Amniotic epithelial cell (primary cell): ENCODE measurements around the gene RIPK1.

Experiments used
- DNase-seq: peaks from one replicate; pipeline ENCODE4 v3.0.0-alpha.2; 2010; ENCODE audit warnings: low read depth

The RIPK1 gene

GRCh38 chr6:3085074-3085473, 16.8 kb downstream of the RIPK1 start:
- DNase-seq, result no peak

DNA sequence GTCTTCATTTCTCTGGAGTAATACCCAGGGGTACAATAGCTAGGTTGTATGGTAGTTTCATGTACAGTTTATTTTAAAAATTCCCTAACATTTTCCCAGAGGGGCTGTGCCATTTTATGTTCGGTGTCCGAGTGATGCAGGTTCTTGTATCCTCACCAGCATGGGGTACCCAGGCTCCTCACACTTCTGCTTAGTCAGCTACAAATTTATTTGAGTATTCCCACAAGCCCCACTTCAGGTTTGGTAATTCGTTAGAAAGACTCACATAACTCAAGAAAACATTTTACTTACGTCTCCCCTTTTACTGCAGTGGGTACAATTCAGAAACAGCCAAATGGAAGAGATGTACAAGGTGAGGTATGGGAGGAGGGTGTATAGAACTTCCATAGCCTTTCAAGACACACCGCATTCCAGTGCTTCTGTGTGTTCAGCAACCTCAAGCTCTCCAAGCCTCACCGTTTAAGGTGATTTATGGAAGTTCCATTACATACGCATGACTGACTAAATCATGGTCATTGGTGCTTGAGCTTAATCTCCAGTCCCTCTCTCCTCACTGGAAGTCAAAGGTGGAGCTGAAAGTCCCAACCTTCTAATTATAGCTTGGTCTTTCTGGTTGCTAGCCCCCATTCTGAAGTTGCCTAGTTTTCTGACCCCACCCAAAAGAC, 18.1 kb downstream of the RIPK1 start:
- DNase-seq, result no peak

DNA sequence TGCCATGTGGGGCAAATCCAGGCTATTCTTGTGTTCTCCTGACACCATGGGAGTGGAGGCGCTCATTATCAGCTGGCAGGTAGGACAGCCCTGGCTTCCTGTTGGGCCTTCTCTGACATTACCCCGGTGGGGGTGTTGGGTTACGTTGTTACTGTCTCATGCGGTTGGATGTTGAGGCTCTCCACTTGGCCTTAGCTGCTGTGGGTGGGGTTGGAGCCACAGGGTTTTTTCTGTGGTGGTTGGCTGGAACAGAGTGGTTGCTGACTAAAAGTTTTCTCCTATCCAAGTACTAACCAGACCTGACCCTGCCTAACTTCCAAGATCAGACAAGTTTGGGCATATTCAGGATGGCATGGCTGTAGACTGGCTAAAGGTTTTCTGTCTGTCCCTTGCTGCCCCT, 20.2 kb downstream of the RIPK1 start:
- DNase-seq, result no peak

GRCh38 chr6:3088968-3089367, 20.7 kb downstream of the RIPK1 start:
- DNase-seq, result no peak

GRCh38 chr6:3090013-3090412, 21.7 kb downstream of the RIPK1 start:
- no peak for DNase-seq

GRCh38 chr6:3094815-3095214, 26.5 kb downstream of the RIPK1 start:
- no peak for DNase-seq

- DNase-seq, result no peak
Measured at GRCh38 chr6:3102875-3103274, 34.6 kb downstream of the RIPK1 start.

DNA sequence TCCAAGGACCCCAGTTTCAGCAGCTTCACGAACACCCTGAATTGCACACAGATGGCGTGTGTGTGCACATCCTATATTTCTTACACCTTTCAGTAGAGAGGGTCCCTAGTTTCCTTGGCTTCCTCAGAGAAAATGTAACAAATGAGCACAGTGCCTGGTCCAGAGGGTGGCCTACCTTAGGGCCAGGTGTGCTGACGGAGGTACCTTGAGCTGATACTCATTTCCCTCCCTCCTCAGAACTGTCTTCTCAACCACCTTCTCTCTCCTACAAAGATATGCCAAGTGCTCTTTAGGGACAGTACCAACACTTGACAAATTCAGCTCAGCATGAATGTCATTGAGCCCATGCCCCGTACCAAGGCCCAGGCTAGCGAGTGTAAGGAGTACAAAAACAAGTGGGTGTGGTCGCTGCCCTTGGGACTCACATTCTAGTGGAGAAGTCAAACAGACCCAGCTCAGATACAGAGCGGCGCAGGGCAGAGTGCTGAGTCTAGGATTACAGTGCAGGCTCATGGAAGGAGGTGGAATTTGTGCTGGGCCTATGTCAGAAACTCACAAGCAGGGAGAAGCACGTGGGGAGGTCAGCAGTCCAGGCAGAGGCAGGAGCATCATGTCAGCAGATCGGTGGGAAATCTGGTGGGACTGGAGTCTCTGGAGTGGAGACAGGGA, 40.6 kb downstream of the RIPK1 start:
- DNase-seq, result no peak

GRCh38 chr6:3109761-3110160, 41.5 kb downstream of the RIPK1 start:
- DNase-seq, result no peak

- DNase-seq, result no peak
Measured at GRCh38 chr6:3114377-3114776, 46.1 kb downstream of the RIPK1 start.

DNA sequence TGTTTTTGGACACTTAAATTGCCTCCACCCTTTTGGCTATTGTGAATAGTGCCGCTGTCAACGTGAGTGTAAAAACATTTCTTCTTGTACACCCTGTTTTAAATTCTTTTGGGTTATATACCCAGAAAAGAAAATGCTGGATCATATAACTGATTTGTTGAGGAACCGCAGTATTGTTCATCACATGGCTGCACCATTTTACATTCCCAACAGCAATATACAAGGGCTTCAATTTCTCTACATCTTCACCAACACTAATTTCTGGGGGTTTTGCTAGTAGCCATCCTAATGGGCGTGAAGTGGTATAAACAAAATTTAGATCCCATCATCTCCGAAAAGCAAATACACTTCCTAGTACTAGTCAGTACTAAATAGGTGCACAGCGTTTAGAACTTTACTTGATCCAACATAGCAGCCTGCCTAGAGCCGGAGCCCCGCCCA, 49.6 kb downstream of the RIPK1 start:
- peak; percentile 55 for DNase-seq

- peak; percentile 76 for DNase-seq
Measured at GRCh38 chr6:3118353-3119039, 50.2 kb downstream of the RIPK1 start, which contains the start of gene BPHL. TSS of gene BPHL (plus strand) at chr6:3118711. CDS start at chr6:3118741, 30 bp downstream.

DNA sequence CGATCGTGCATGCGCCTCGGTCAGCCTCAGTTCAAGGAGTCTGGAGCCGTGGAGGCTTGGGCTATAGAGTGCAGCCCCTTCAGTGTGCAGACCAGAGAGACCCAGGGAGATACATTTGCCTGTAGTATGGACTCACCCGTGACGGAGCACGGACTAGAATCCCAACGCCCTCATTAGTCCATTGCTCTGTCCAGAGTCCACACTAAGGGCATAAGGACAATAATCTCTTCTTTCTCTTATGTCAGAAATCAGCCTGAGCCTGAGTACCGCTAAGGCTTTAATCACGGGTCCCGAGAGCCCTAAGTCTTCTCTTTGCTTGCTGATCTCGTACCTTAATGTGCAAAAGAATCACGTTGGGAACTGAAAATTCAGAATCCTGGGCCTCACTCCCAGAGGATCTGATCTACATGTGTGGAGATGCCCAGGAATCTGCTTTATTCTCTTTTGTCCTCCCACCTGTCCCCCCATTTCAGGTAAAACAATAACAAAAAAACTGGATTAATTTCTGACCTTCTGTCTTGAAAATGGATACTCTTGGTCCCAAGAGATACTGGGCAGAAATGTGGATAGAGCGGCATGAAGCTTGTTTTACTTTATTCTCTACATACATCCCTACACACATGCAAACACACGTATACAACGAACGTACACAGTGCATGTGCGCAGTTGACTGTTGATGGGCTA, 50.9 kb downstream of the RIPK1 start:
- peak; percentile 23 for DNase-seq

DNA sequence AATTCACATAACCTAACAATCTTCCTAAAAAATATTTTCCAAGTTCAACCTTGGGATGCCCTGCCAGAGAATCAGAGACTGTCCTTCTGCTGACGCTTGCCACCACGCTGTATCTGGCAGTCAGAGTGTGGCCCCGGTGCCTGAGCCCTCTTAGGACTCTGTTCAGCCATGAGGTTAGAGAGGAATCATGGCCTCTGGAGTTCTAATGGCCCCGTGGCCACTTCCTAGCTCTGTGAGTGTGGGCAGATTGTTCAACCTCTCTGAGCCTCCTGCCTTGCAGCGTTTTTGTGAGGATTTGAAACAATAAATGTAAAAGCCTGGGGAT, 52.4 kb downstream of the RIPK1 start:
- DNase-seq, result no peak

DNA sequence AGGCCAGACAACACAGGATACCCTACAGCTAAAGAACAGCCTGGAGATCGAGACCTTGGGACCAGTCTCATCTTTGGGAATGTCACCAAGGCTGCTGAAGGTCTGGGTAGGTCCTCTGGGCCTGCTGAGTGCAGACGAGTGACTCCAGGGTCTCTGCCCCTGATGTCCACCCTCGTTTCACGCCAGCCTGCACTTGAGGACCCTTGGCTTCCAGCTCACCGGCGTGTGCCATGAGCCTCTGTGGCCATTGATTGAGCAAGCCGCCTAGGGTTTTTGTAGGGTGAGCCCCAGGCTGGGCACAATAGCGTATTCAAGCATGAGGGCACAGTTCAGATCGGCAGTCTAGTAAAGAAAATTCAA, 54.5 kb downstream of the RIPK1 start:
- no peak for DNase-seq

GRCh38 chr6:3124667-3125066, 56.4 kb downstream of the RIPK1 start:
- no peak for DNase-seq

DNA sequence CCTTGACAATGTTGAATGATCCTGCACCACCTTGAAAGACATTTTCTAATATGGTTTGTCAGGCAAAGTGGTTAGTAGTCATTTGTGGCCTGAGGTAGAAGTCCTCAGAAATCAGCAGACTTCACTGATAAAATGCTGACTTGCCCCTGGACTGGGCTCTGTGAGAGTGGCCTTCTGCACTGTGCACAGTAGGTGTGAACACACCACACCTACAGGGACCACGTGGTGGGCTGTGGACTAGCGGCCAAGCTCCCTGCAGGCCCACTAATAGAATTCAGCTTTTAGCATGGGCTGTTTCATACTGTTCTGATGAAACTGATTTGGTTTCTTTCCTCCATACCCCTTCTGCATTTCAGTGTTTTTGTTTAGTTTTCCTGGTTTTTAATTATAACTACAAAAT, 57.5 kb downstream of the RIPK1 start:
- no peak for DNase-seq

- no peak for DNase-seq
Measured at GRCh38 chr6:3128356-3129108, 60.2 kb downstream of the RIPK1 start.

DNA sequence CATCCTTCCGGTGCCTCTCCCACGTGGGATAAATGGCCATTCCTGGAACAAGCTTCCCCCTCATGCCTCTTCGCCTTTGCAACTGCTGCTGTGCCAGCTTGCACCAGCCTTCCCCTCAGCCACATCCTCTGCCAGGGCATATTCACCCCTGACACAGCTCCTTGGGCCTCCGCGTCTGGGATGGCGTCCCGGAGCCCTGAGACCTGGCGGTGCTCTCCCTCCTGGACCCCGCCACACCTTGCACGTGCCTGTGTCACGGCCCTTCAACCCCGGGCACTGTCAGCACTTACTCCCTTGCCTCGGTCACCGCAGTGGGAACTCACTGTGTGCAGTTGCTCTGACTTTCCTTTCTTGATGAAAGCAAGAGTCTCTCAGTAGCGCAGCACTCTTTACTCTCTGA, 63.4 kb downstream of the RIPK1 start:
- no peak for DNase-seq

- no peak for DNase-seq
Measured at GRCh38 chr6:3133515-3133914, 65.2 kb downstream of the RIPK1 start.

DNA sequence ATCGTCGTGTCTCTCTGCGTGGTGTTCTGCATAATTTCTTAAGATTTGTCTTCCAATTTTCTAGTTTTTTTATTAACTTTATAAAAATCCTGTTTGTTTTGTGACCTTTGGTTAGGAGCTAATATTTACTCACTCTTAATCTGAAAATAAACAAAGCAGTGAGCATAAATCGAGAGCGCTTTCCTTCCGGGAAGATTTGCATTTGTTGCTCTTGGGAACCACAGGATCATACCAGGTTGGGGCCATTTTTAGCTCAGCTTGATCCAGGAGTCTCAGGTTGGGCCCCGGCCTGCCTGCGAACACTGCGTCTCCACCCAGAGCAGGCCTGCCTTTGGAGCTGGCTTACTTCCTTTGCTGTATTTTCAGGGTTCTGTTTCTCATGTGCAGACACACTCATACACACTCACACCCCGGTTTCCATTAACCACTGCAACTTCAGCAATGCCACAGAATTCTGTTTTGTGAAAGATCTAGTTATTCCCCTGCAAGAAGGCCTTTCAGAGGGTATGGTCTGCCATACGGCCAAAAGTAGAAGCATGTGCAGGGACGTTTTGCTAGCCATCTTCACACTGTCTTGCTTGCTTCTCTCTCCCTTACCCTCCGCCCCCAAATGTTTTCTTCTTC, 67.5 kb downstream of the RIPK1 start:
- no peak for DNase-seq
